Mammary epithelial cell (primary cell): Measurements from ENCODE around the gene TNFSF8.

Experiments used
- EZH2 ChIP-seq: IDR thresholded peaks from 2 replicates; pipeline ENCODE4 v1.6.1; 2012; ENCODE audit warnings: low read length, inconsistent platforms, borderline replicate concordance
- TF ChIP-seq, protein P1 (sequence below), 2 donors: IDR thresholded peaks in 1 of 2; conservative IDR thresholded peaks in 1 of 2; 2 replicates each; pipeline ENCODE4 v1.5.1; 2011 to 2012; ENCODE audit warnings: inconsistent platforms in 2 of 2, low read length in 2 of 2, mild to moderate bottlenecking in 2 of 2, control low read depth in 1 of 2, low read depth in 1 of 2; ENCODE audit not compliant: insufficient read depth in 1 of 2; ENCODE audit errors: extremely low read depth in 1 of 2

DNA sequence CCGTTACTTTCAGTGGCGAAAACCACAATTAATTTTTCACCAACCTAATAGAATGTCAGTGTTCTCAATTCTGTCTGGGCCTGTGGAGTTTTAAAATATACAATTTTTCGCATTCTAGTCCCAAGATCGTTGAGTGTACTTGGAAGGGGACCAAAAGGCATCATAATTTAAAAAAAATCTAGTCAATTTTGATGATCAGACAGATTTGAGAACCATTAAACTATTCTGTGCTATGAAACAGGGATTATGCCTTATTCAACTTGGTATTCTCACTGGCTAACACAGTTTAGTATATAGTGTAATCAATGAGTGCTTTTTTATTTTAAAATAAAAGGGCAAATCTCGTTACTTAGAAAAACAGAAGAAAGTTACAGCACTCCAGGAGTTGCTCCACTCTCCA, 63.1 kb downstream of the TNFSF8 start:
- TF ChIP-seq, protein P1, sequence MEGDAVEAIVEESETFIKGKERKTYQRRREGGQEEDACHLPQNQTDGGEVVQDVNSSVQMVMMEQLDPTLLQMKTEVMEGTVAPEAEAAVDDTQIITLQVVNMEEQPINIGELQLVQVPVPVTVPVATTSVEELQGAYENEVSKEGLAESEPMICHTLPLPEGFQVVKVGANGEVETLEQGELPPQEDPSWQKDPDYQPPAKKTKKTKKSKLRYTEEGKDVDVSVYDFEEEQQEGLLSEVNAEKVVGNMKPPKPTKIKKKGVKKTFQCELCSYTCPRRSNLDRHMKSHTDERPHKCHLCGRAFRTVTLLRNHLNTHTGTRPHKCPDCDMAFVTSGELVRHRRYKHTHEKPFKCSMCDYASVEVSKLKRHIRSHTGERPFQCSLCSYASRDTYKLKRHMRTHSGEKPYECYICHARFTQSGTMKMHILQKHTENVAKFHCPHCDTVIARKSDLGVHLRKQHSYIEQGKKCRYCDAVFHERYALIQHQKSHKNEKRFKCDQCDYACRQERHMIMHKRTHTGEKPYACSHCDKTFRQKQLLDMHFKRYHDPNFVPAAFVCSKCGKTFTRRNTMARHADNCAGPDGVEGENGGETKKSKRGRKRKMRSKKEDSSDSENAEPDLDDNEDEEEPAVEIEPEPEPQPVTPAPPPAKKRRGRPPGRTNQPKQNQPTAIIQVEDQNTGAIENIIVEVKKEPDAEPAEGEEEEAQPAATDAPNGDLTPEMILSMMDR (conservative IDR thresholded peaks at IDR 0.05 in 1 of 2, IDR thresholded peaks at IDR 0.05 in 1 of 2; ENCODE audit: extremely low read depth in 1 of 2, insufficient read depth in 1 of 2, low read depth in 1 of 2, low read length in 2 of 2): no peak
- no peak for TF ChIP-seq EZH2
